OCI-LY3 (cell line): ENCODE results near the gene CEBPE.
A peak's percentile ranks its signal among the peaks of the same experiment; 100 is the strongest.

Experiments used
- H2AFZ ChIP-seq: fragments of 200-600, 300-600 bp; shearing (Covaris generic); 2 replicates; pipeline ENCODE4 v1.6.0; 2014; ENCODE audit warnings: antibody characterized with exemption, low read depth, low read length
- H3K27ac ChIP-seq: fragments of 200-600, 300-600 bp; sonication (generic); 2 replicates; pipeline ENCODE4 v1.5.1; 2014; ENCODE audit warnings: mild to moderate bottlenecking, low read length, moderate library complexity, mixed read lengths
- H3K27me3 ChIP-seq: fragments of 200-600, 300-600 bp; sonication (generic); 2 replicates; pipeline ENCODE4 v1.6.1; 2014; ENCODE audit warnings: low read depth, low read length, mixed read lengths
- H3K36me3 ChIP-seq: fragments of 200-600, 300-600 bp; sonication (generic); replicated peaks from 2 replicates; pipeline ENCODE3; 2014; ENCODE audit warnings: low read depth, low read length, mixed read lengths
- H3K4me1 ChIP-seq: fragments of 300-600, 200-600 bp; sonication (generic); 2 replicates; pipeline ENCODE4 v1.6.1; 2014; ENCODE audit warnings: low read length, mixed read lengths
- H3K4me2 ChIP-seq: fragments of 200-600, 300-600 bp; sonication (generic); 2 replicates; pipeline ENCODE4 v1.6.1; 2014; ENCODE audit warnings: low read length, mixed read lengths
- H3K4me3 ChIP-seq: fragments of 300-600, 200-600 bp; sonication (generic); 2 replicates; pipeline ENCODE4 v1.5.1; 2014; ENCODE audit warnings: antibody characterized with exemption, mild to moderate bottlenecking, low read length, moderate library complexity
- H3K79me2 ChIP-seq: fragments of 300-600, 200-600 bp; shearing (Covaris generic); 2 replicates; pipeline ENCODE4 v1.6.1; 2014; ENCODE audit warnings: mild to moderate bottlenecking, low read length, mixed read lengths
- H3K9ac ChIP-seq: fragments of 300-600, 200-600 bp; shearing (Covaris generic); 2 replicates; pipeline ENCODE4 v1.6.0; 2014; ENCODE audit warnings: mild to moderate bottlenecking, low read length, moderate library complexity
- H3K9me3 ChIP-seq: fragments of 200-600, 300-600 bp; shearing (Covaris generic); 2 replicates; pipeline ENCODE4 v1.6.1; 2014; ENCODE audit warnings: low read length, mixed read lengths; ENCODE audit not compliant: insufficient read depth
- H4K20me1 ChIP-seq: fragments of 200-600, 300-600 bp; sonication (generic); 2 replicates; pipeline ENCODE4 v1.6.1; 2016; ENCODE audit warnings: low read length, mixed read lengths; ENCODE audit not compliant: insufficient read depth
- CTCF ChIP-seq: fragments of 200-600, 300-600 bp; sonication (generic); IDR thresholded peaks from 2 replicates; pipeline ENCODE4 v1.5.1; 2014; ENCODE audit warnings: antibody characterized with exemption, low read length, low read depth
- EZH2phosphoT487 ChIP-seq: fragments of 200-600 bp; shearing (Covaris generic); IDR thresholded peaks from 2 replicates; pipeline ENCODE4 v1.6.1; 2018; ENCODE audit warnings: antibody characterized with exemption, mixed run types, low read depth

CEBPE gene

GRCh38 chr14:23128969-23129758 lies 10.1 kb upstream of the CEBPE start:
- Histone ChIP-seq H3K4me1 (peaks cover 18% of the 10 kb centered on the region), H3K9ac (no peak overlapping the region), H3K4me3 (no peak overlapping the region), H2AFZ (no peak overlapping the region), H3K27ac (no peak overlapping the region), H3K9me3 (no peaks in the 10 kb centered on the region), H3K36me3 (no peaks in the 10 kb centered on the region), H3K4me2 (peak overlapping the region; percentile 41; the same call in 1 of the 2 replicates), H3K79me2 (no peaks in the 10 kb centered on the region), H4K20me1 (no peaks in the 10 kb centered on the region), H3K27me3 (no peaks in the 10 kb centered on the region)
- TF ChIP-seq EZH2phosphoT487 (no peak), CTCF (no peak)

GRCh38 chr14:23127861-23128260 lies 8.8 kb upstream of the CEBPE start:
- Histone ChIP-seq H3K9ac (no peak overlapping the region), H3K9me3 (no peaks in the 10 kb centered on the region), H4K20me1 (no peaks in the 10 kb centered on the region), H3K4me2 (no peak overlapping the region), H3K79me2 (no peaks in the 10 kb centered on the region), H3K27me3 (peaks cover 6% of the 10 kb centered on the region; the same call in 1 of the 2 replicates), H3K4me3 (no peak overlapping the region), H3K36me3 (no peaks in the 10 kb centered on the region), H3K4me1 (peaks cover 18% of the 10 kb centered on the region), H3K27ac (no peak overlapping the region), H2AFZ (no peak overlapping the region)
- TF ChIP-seq CTCF (no peak), EZH2phosphoT487 (no peak)

- H3K36me3 ChIP-seq, result no peaks in the 10 kb centered on the region
- peaks cover 19% of the 10 kb centered on the region for H3K4me1 ChIP-seq
- H3K4me3 ChIP-seq, result no peak overlapping the region
- H3K27me3 ChIP-seq, result peaks cover 8% of the 10 kb centered on the region; the same call in 1 of the 2 replicates
- H4K20me1 ChIP-seq, result no peaks in the 10 kb centered on the region
- TF ChIP-seq CTCF (no peak), EZH2phosphoT487 (no peak)
- no peaks in the 10 kb centered on the region for H3K9me3 ChIP-seq
- no peak overlapping the region for H3K27ac ChIP-seq
- no peak overlapping the region for H3K9ac ChIP-seq
- no peak overlapping the region for H2AFZ ChIP-seq
- H3K4me2 ChIP-seq, result no peak overlapping the region
- no peaks in the 10 kb centered on the region for H3K79me2 ChIP-seq
Observed at GRCh38 chr14:23126548-23127278, 7.7 kb upstream of the CEBPE start.

- H3K9me3 ChIP-seq, result no peaks in the 10 kb centered on the region
- H3K9ac ChIP-seq, result no peak overlapping the region
- H3K4me3 ChIP-seq, result no peak overlapping the region
- peaks cover 8% of the 10 kb centered on the region; the same call in 1 of the 2 replicates for H3K27me3 ChIP-seq
- peaks cover 26% of the 10 kb centered on the region for H3K4me1 ChIP-seq
- H3K36me3 ChIP-seq, result no peaks in the 10 kb centered on the region
- no peaks in the 10 kb centered on the region for H3K79me2 ChIP-seq
- no peaks in the 10 kb centered on the region for H4K20me1 ChIP-seq
- TF ChIP-seq EZH2phosphoT487 (no peak), CTCF (no peak)
- H3K27ac ChIP-seq, result no peak overlapping the region
- H2AFZ ChIP-seq, result no peak overlapping the region
- H3K4me2 ChIP-seq, result no peak overlapping the region
Observed at GRCh38 chr14:23125933-23126524, 7.0 kb upstream of the CEBPE start.
